Heart left ventricle (tissue), 16 donors: ENCODE data around the gene SUGCT. TPM values are rescaled to one million over a fixed set of nuclear protein-coding genes. Genes with fewer than 3 reads are reported as not detected.
A peak's percentile ranks its signal among the peaks of the same experiment; 100 is the strongest.
"Not testable (repeated sequence)": the region's sequence is repeated elsewhere in the genome, so short reads cannot be mapped to it uniquely, and the experiment has no call there.

Experiments
- ATAC-seq, 4 donors: fragments of 200-7000 bp; cut with Tn5 transposase; one replicate each; pipeline ENCODE4 v1.9.1; 2020 to 2022; ENCODE audit warnings: moderate library complexity in 4 of 4, mild to moderate bottlenecking in 3 of 4, moderate number of reproducible peaks in 1 of 4
- DNase-seq, 5 donors: peaks; one replicate each; pipeline ENCODE4 v3.0.0-alpha.2; 2020
- H3K27ac ChIP-seq, 12 donors: fragments of 200-600 bp; sonication (generic) in 4 of 12; one replicate each; pipeline versions ENCODE4 v1.5.0 to v1.8.0; 2016 to 2022; ENCODE audit warnings: mild to moderate bottlenecking in 2 of 12
- H3K27me3 ChIP-seq, 9 donors: fragments of 200-600 bp; sonication (generic) in 2 of 9; one replicate each; pipeline versions ENCODE4 v1.5.1 to v1.8.0; 2016 to 2022; ENCODE audit warnings: mild to moderate bottlenecking in 3 of 9
- H3K36me3 ChIP-seq, 9 donors: fragments of 200-600 bp; sonication (generic) in 2 of 9; one replicate each; pipeline versions ENCODE4 v1.5.0 to v1.8.0; 2018 to 2022; ENCODE audit warnings: mild to moderate bottlenecking in 2 of 9
- H3K4me1 ChIP-seq, 12 donors: fragments of 200-600 bp; sonication (generic) in 4 of 12; one replicate each; pipeline versions ENCODE4 v1.5.0 to v1.8.0; 2016 to 2022; ENCODE audit warnings: mild to moderate bottlenecking in 3 of 12
- H3K4me3 ChIP-seq, 12 donors: fragments of 200-600 bp; sonication (generic) in 4 of 12; one replicate each; pipeline versions ENCODE4 v1.5.0 to v1.8.0; 2017 to 2022; ENCODE audit warnings: mild to moderate bottlenecking in 9 of 12, moderate library complexity in 4 of 12
- H3K9me3 ChIP-seq, 12 donors: fragments of 200-600 bp; sonication (generic) in 4 of 12; one replicate each; pipeline versions ENCODE4 v1.5.0 to v1.8.0; 2016 to 2022; ENCODE audit warnings: mild to moderate bottlenecking in 1 of 12
- CTCF ChIP-seq, 12 donors: fragments of 200-600 bp; sonication (generic) in 4 of 12; IDR thresholded peaks; one replicate each; pipeline versions ENCODE4 v1.5.0 to v1.8.0; 2018 to 2022; ENCODE audit warnings: antibody characterized with exemption in 12 of 12, mild to moderate bottlenecking in 5 of 12
- POLR2A ChIP-seq, 2 donors: fragments of 450-650 bp; IDR thresholded peaks; one replicate each; pipeline ENCODE4 v1.6.1; 2017; ENCODE audit warnings: antibody characterized with exemption in 2 of 2, mild to moderate bottlenecking in 2 of 2, moderate library complexity in 2 of 2
- WGBS, 4 donors: extraction: QIAGEN DNeasy Blood & Tissue Kit in 2 of 4; methylation state at CpG; one replicate each; pipeline versions ENCODE4 v1.1.5 to v1.1.7; 2013 to 2018; 5-methylcytosine and 5-hydroxymethylcytosine counted together
- intact Hi-C, 10 donors: fragments of 100-400 bp; cut with DNase I; formaldehyde crosslinking; loops; one replicate each; pipeline versions ENCODE4 v1.11.1 to v1.14.2; 2022
- polyA plus RNA-seq, 2 donors: library from polyadenylated mRNA; stranded (reverse); fragments of 200-250 nt; gene quantifications; one replicate each; pipeline ENCODE4 v1.2.3, GENCODE V29; 2013
- total RNA-seq, 9 donors: library from RNA; depleted of rRNA in 2 of 9; stranded (reverse); fragments of >200 nt in 2 of 9; fragmentation: NEBNext Ultra II Directional in 3 of 9; extraction: Animal tissue kit (Norgen Biotek cat#: 25700) in 3 of 9; gene quantifications; one replicate each; pipeline versions ENCODE4 v1.1.0 to v1.2.4, GENCODE V29; 2016 to 2023
- donor health status: ischemic (EF 13 %, LVEDD 7.1; RV severe dilation, severe dysfunction).
- donor health status: healthy with polysubstance abuse.
- donor health status: DM: no; HTN: yes; CAD: no.
- donor health status: DM: no; HTN: no; CAD: no.
- donor health status: ischemic (EF 25% LVEDD 6.9; RV normal size, moderate dysfunction).
- donor health status: ischemic (EF 25% LVEDD 5.7; RV mildly dilated, moderate dysfunction).
- donor health status: healthy.
- donor health status: DM: yes; HTN: yes; CAD: no.
- donor health status: ischemic (EF 35%, LVEDD 5.7; RV mildly dilated, moderate dysfunction).
- donor health status: nonischemic (EF 11% LVEDD 7.7; RV severe dilation, severe dysfunction).
- donor health status: DM: yes; HTN: yes; CAD: no.
- donor health status: PGD.
- donor health status: ischemic (EF 29% LVEDD 5.4; RV normal size, mild dysfunction).
- donor health status: nonischemic (EF 23%, LVEDD 6.1; RV moderate dilation, normal function).

Gene SUGCT
- total and polyA plus RNA-seq, 11 donors: 1.4 to 7.6 (median 4.4) TPM

DNA sequence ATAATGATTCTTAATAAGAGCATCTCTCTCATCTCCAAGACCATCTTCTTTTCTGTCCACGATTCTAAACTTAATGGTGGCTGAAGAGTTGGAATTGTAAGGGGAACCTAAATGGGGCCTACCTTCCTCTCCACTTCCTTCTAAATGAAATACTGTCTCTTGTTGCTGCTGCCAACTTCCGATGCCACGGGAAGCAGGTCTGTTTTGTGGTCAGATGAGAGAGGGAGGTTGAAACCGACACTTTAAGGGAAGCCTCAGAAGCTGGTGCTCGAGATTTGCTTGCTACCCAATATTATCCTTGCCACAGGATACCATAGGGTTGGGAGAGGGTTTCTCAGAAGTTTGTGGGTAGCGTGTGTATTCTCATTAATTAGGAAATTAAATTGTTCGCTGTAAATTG, 464.1 kb downstream of the SUGCT start:
- Histone ChIP-seq H3K4me1 (peaks cover 0 to 6% (median 0%) of the 10 kb centered on the region in 12 donors), H3K4me3 (no peak overlapping the region), H3K27me3 (no peaks in the 10 kb centered on the region), H3K27ac (no peak overlapping the region), H3K36me3 (no peaks in the 10 kb centered on the region), H3K9me3 (peaks cover 0 to 6% (median 0%) of the 10 kb centered on the region in 12 donors)
- WGBS, 4 donors: 83 to 89% (median 84%) methylated on average over 7 of the region's 7 CpGs
- ATAC-seq: no peak
- DNase-seq: no peak
- intact Hi-C loops: no loop called here
- no peak for TF ChIP-seq CTCF (IDR thresholded peaks at IDR 0.05)
- TF ChIP-seq POLR2A (IDR thresholded peaks at IDR 0.05): no peak

GRCh38 chr7:40599836-40600235, 465.0 kb downstream of the SUGCT start:
- WGBS, 4 donors: 89 to 94% (median 92%) methylated on average over 5 of the region's 5 CpGs
- no peak overlapping the region for H3K4me3 ChIP-seq
- H3K27me3 ChIP-seq: no peaks in the 10 kb centered on the region
- peaks cover 0 to 9% (median 0%) of the 10 kb centered on the region in 12 donors for H3K4me1 ChIP-seq
- no peak for TF ChIP-seq CTCF (IDR thresholded peaks at IDR 0.05)
- TF ChIP-seq POLR2A (IDR thresholded peaks at IDR 0.05): no peak
- no peaks in the 10 kb centered on the region for H3K36me3 ChIP-seq
- H3K27ac ChIP-seq: no peak overlapping the region
- no peak for ATAC-seq
- peaks cover 0 to 6% (median 0%) of the 10 kb centered on the region in 12 donors for H3K9me3 ChIP-seq
- intact Hi-C loops: loop anchor here in 7 of 10 donors (5.0 to 10.0 kb wide), 6 partner anchors 265 to 1105 kb away; partner anchors contain the start of gene INHBA (in 1 of the 7)
- DNase-seq: no peak

- intact Hi-C loops: loop anchor here in 7 of 10 donors (5.0 to 10.0 kb wide), 6 partner anchors 268 to 1102 kb away; partner anchors contain the start of gene INHBA (in 1 of the 7)
- not testable (repeated sequence) for ATAC-seq
Observed at GRCh38 chr7:40602351-40602750, 467.5 kb downstream of the SUGCT start.

DNA sequence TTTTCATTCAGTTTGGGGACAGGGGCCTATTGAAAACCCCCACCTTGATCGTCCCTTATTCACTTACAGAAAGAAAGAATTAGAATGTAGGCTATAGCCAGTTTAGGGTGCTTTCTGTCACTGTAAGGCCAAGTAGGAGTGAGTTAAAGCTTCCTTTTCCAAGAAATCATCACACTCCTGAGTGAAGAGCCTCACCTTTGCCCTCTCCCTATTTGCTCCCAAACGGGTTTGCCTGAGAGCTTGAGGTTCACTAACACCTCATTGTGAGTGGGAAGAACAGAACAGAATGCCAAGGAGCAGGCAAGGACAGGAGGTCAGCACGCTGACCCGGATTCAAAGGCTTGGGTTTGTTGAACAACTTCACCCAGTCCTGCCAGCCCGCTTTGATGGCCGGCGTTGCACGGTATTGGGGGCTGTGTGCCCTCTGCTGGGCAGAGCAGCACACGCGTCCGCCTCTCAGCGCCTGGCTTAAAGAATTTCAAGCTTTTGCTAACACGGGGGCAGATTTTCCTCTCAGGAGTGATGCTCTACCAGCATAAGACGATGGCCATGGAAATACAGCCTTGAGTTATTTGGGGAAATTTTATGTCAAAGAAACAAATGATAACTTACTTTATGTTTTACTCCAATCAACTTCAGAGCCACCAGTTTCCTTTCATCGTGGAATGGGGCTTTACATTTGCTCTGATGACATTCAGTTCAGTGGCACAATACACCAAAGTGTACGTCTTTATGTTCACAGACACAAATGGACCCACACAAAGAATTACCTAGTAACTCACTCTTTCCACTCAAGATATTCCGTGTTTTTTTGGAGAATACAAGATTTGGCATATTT, 470.0 kb downstream of the SUGCT start:
- Histone ChIP-seq H3K27me3 (no peaks in the 10 kb centered on the region), H3K36me3 (no peaks in the 10 kb centered on the region), H3K9me3 (peaks cover 0 to 6% (median 0%) of the 10 kb centered on the region in 12 donors), H3K4me1 (peaks cover 0 to 6% (median 0%) of the 10 kb centered on the region in 12 donors), H3K27ac (no peak overlapping the region), H3K4me3 (no peak overlapping the region)
- TF ChIP-seq CTCF (IDR thresholded peaks at IDR 0.05) (peak; percentile 40 to 71 (median 57)), POLR2A (IDR thresholded peaks at IDR 0.05) (no peak)
- DNase-seq (peak; percentile 19 to 75 (median 54)), ATAC-seq (peak; percentile 58 to 88 (median 86))
- 34 to 38% (median 35%) methylated on average over 17 of the region's 17 CpGs for WGBS, 4 donors
- intact Hi-C loops: loop anchor here in 9 of 10 donors (2.0 to 10.0 kb wide), 8 partner anchors 270 to 1100 kb away; partner anchors contain the start of gene INHBA (in 1 of the 9)

More at GRCh38 chr7:40602351-40602750, 467.5 kb downstream of the SUGCT start:
- H3K4me3 ChIP-seq, H3K36me3 ChIP-seq, DNase-seq, H3K27me3 ChIP-seq, H3K4me1 ChIP-seq, H3K9me3 ChIP-seq, H3K27ac ChIP-seq: not testable (repeated sequence)
- WGBS, 4 donors: 91 to 97% (median 95%) methylated on average over 2 of the region's 2 CpGs
